ENCODE data around the gene CYTH3.

Gene CYTH3

GRCh38 chr7:6257675-6258074 is 14.7 kb downstream of the CYTH3 start:
- H3K4me3 ChIP-seq (ENCODE audit: low read length) = no peak overlapping the region
- no peak for TF ChIP-seq CTCF (conservative IDR thresholded peaks at IDR 0.05; ENCODE audit: low read depth, low read length)
- no peak for DNase-seq (ENCODE audit: low read depth)

GRCh38 chr7:6256677-6257535 is 15.5 kb downstream of the CYTH3 start:
- DNase-seq (ENCODE audit: low read depth) = no peak
- no peak for TF ChIP-seq CTCF (conservative IDR thresholded peaks at IDR 0.05; ENCODE audit: low read depth, low read length)
- H3K4me3 ChIP-seq (ENCODE audit: low read length) = no peak overlapping the region

GRCh38 chr7:6256109-6256483 is 16.3 kb downstream of the CYTH3 start:
- H3K4me3 ChIP-seq (ENCODE audit: low read length) = no peak overlapping the region
- no peak for DNase-seq (ENCODE audit: low read depth)
- TF ChIP-seq CTCF (conservative IDR thresholded peaks at IDR 0.05; ENCODE audit: low read depth, low read length) = peak; percentile 14

GRCh38 chr7:6254866-6255265 is 17.6 kb downstream of the CYTH3 start:
- TF ChIP-seq CTCF (conservative IDR thresholded peaks at IDR 0.05; ENCODE audit: low read depth, low read length) = no peak
- DNase-seq (ENCODE audit: low read depth) = no peak
- H3K4me3 ChIP-seq (ENCODE audit: low read length) = no peak overlapping the region

GRCh38 chr7:6252748-6253147 is 19.7 kb downstream of the CYTH3 start:
- H3K4me3 ChIP-seq (ENCODE audit: low read length) = no peak overlapping the region
- DNase-seq (ENCODE audit: low read depth) = no peak
- TF ChIP-seq CTCF (conservative IDR thresholded peaks at IDR 0.05; ENCODE audit: low read depth, low read length) = no peak

GRCh38 chr7:6252341-6252746 is 20.1 kb downstream of the CYTH3 start:
- no peak overlapping the region for H3K4me3 ChIP-seq (ENCODE audit: low read length)
- TF ChIP-seq CTCF (conservative IDR thresholded peaks at IDR 0.05; ENCODE audit: low read depth, low read length) = no peak
- no peak for DNase-seq (ENCODE audit: low read depth)

GRCh38 chr7:6251653-6252052 is 20.8 kb downstream of the CYTH3 start:
- no peak for DNase-seq (ENCODE audit: low read depth)
- TF ChIP-seq CTCF (conservative IDR thresholded peaks at IDR 0.05; ENCODE audit: low read depth, low read length) = no peak
- no peak overlapping the region for H3K4me3 ChIP-seq (ENCODE audit: low read length)
